Activated T-cell treated with anti-CD3 and anti-CD28 coated beads for 1 hour (primary cell): Measurements from ENCODE around the gene ABHD17A.
A peak's percentile ranks its signal among the peaks of the same experiment; 100 is the strongest.

ENCODE experiments used
- DNase-seq: peaks from one replicate; pipeline ENCODE4 v3.0.0-alpha.2; 2020; ENCODE audit warnings: low read depth

ABHD17A gene

GRCh38 chr19:1839658-1840540 is 45.4 kb downstream of the ABHD17A start:
- no peak for DNase-seq

- DNase-seq: peak; percentile 53
Measured at GRCh38 chr19:1837625-1838105, 47.6 kb downstream of the ABHD17A start.

- DNase-seq: no peak
Measured at GRCh38 chr19:1837222-1837565, 48.1 kb downstream of the ABHD17A start.

- DNase-seq: no peak
Measured at GRCh38 chr19:1836458-1837221, 48.7 kb downstream of the ABHD17A start.

DNA sequence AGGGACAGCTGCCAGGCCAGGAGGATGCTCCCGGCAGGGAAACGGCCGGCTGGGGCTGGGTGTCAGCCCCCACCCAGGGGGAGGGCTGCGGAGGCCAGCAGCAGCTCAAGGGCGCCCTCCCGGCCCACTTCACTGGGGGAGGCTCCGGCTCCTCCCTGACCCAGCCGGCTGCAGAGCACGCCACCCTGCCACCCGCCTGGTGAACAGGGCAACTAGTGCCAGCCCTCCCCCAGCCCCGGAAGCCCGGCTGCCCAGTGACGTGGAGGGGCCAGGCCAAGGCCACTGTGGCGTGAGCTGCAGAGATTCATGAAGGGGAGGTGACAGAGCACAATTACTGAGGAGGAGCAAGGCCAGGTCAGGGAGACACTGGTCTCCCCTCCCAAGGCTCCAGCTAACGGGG is 51.8 kb downstream of the ABHD17A start:
- DNase-seq: no peak

GRCh38 chr19:1832046-1832663 is 53.1 kb downstream of the ABHD17A start:
- DNase-seq: no peak

GRCh38 chr19:1830978-1831377 is 54.3 kb downstream of the ABHD17A start:
- no peak for DNase-seq

DNA sequence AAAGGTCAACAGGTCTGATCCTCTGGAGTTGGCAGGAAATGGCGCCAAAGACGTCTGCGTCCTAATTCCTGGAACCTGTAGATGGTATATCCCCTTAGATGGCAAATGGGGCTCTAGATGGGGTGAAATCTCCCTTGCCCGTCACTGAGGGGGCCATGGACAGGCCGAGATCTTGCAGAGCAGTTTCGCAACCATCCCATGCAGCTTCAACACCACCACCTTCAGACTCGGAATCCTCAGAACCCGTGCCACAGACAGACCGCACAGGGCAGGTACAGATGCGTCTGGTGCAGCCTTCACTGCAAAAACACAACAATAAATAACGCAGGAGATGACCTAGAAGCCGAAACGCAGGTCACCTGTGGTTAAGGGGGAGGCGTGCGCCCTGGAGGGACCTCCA is 54.7 kb downstream of the ABHD17A start:
- DNase-seq: no peak

DNA sequence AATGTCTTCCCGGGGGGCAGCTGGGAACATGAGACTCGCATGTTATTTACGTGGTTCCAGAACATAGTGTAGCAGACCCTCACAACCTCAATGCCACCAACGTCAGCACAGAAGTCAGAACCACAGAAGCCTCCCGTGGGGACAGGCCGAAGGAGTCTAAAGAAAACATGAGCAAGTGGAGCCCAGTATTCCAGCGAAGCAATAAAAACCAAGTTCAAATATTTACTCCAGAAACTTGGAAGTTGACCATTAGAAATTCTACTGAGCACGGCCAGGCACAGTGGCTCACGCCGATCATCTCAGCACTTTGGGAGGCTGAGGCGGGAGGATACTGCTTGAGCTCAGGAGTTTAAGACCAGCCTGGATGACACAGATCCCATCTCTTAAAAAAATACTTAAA is 55.3 kb downstream of the ABHD17A start:
- no peak for DNase-seq

DNA sequence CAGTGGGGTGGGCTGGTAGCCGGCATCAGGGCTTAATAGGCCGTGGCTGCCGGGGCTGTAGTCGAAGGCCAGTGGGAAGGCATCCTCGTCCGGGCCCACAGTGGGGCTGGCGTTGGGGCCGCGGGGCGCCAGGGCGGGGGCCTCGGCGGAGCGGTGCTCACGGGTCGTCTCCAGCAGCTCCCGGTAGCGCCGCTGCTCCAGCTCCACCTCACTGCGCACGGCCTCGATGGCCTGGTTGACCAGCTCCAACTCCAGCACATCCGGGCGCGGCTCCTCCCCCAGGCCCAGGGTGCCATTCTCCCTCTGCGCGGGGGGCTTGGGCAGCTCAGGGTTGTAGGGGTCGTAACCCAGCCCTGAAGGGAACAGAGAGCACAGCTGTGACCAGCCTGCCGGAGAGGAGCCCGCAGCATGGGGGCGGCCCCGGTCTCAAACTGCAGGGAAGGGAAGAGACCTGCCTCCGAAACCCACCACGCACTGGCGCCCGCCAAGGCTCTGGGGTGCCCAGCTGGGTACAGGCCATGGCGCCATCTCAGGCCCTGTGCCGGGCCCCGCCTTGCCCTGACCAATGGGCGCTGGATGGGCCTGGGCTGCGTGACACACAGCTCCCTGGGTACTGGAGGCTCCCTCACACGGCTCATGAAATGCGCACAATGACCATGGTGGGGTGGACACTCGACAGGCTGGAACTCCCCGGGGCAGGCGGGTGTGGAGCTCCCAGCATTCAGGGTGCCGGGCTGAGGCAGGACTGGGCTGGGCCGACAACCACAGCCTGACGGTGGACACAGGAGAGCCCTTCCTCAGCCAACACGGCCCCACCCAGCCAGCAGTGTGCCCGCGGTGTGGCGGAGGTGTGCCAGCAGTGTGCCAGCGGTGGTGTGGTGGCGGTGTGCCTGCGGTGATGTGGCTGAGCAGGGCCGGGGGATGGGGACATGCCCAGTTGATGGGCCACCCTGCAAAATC is 56.7 kb downstream of the ABHD17A start:
- no peak for DNase-seq

DNA sequence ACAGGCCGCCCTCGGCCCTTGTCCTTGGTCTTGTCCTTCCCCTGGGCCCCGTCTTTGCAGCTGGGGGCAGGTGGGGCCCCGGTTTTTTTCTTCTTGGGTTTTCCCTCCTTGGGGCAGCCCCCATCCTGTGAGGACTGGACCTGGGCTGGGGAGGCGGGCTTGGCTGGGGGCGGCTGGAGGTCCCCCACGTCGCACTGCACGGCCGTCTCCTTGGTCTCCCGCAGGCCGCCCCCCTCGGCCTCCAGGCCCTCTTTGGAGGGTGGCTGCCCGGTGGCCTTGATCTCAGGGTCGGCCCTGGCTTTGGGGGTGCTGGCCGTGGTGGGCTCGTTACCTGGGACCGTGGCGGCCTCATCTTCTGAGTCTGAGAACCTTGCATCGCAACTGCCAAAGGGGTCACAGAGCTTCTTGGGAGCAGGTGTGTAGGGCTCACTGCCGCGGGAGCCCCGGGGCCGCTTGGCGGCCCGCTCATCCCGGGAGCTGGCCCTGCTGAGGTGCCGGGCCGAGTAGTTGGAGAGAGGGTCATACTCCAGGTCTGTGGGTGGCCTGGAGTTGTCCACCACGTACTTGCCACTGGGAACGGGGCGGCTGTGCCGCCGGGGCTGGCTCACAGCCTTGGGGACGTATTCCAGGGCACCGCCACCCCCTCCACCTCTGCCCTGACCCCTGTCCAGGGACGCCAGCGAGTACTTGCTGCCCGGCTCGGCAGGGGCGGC is 57.6 kb downstream of the ABHD17A start:
- no peak for DNase-seq
